HG02938 (cell line): ENCODE measurements around the gene SERPINE3.

ENCODE experiments used
- ATAC-seq: cut with Tn5 transposase; IDR thresholded peaks from one replicate; pipeline ENCODE4 v1.9.1; 2021; ENCODE audit warnings: mild to moderate bottlenecking, moderate library complexity; ENCODE audit not compliant: unreplicated experiment

Gene SERPINE3

DNA sequence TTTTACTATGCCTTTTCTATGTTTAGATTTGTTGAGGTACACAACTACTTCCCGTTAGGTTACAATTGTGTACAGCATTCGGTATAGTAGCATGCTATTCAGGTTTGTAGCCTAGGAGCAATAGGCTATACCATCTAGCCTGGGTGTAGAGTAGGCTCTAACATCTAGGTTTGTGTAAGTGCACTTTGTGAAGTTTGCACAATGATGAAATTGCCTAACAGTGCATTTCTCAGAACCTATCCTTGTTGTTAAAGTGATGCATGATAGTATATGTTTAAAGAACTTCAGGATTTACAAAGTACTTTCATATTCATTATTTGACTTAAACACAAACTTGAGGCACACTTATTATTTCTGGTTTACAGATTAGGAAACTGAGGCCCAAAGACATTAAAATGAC lies 11.5 kb upstream of the SERPINE3 start:
- ATAC-seq = no peak

DNA sequence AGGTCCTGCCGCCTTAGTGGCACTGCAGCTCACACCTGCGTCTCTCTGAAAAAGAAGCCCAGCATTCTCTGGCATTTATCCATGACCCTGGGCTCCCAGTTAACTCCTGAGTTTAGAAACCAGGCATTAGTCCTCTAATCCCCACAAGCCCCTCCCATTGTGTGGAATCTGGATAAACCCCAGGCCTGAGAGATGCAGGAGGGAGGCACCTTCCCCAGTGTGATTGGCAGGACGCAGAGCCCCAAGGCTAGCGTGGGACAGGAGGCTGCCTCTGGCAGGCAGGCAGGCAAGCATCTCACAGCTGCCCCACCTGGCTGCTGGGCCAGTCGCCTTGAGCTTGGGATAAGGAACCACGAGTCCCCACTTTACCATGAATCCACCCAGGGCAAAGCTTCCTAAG lies 11.0 kb upstream of the SERPINE3 start:
- no peak for ATAC-seq

DNA sequence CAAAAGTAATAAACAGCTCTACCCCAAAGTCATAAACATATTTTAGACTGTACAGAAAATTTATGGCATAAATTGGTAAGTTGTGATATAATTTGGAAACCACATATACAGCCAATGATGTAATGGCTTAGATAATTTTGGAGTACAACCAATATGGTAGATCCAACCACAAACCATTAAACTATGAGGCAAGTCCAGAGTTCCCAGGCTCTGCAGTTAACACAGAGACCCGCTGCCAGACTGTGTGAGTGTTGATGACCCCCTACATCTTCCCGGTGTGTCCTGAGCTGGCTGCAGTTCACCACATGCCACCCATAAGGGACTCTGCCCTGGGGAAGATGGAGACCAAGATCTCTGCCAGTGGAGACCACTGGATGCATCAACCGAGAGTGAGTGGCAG lies 9.9 kb upstream of the SERPINE3 start:
- no peak for ATAC-seq

DNA sequence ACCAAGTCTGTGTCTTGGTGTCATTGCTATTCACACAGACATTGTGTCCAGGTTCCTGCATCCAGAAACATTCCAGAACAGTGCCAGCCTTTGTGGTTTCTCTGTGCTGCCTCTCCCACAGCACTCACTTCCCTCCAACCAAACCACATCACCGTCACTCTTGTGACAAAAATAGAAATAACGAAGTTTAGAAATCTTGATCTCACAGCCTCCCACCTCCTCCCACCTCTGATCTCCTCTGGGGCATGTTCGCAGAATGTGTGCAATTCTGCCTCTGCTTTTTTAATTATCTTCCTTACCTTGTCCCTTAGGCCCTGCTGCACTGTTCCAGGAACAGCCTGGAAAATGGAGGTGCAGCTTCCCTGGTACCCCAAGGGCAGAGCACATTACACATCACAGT lies 8.7 kb upstream of the SERPINE3 start:
- ATAC-seq = peak; percentile 42

DNA sequence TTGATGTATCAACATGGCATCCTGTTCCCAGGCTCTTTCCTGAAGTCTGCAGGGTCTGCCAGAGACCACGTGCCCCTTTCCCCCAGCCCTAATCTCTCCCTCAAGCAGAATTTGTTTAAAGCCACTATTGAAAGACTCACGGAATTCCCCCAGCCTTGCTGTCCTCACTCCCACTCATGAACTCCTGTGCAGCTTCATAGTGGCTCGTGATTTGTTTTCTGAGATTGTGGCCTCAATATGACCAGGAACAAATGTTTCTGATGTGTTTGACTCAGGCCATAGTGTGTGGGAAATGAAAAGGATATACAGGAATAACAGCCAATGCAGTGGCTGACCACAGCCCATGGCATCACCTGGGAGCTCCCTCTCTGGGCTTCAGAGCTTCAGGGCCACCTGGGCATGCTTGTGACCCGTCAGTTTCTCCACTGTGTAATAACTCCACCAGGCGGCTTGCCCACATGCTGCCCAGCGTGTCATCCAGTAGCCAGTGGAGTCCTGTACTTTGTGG lies 8.1 kb upstream of the SERPINE3 start:
- ATAC-seq = peak; percentile 41

DNA sequence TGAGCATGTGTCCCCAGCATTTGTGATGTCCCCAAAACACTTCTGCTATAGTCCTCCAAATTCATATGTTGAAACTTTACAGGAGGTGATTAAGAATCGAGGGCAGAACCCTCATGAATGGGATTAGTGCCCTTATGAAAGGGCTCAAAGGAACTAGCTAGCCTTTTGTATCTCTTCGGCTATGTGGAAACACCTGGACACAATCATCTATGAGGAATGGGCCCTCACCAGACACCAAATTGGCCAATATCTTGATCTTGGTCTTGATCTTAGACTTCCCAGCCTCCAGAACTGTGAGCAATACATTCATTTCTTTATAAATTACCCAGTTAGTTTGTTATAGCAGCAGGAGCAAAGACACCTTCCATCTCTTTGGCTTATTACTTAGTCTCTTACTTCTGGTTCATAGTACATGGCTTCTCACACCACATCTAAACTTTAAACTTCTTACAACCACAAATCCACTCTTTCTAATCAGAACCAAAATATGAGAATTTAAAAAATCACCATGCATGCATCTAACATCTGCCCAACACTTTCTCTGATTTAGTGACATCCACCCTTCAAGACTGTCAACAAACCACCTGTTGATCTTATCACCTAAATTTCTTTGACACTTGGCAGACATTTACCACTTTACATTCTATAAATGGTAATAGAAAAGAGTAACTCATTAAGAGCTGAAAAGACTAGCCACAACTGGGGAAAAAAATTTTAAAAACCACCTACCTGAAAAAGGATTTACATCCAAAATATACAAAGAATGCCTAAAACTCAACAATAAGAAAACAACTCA lies 6.7 kb upstream of the SERPINE3 start:
- ATAC-seq = no peak

DNA sequence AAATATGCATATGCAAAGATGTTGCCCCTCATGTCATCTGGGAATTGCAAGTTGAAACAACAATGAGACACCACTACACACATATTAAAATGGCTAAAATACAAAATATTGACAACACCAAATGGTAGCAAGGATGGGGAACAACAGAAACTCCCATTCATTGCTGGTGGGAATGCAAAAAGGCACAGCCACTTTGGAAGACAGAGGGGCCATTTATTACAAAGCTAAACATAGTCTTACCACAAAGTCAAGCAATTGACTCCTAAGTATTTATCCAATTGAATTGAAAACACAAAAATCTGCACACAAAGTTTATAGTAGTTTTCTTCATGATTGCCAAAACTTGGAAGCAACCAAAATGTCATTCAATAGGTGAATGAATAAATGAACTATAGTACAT lies 6.1 kb upstream of the SERPINE3 start:
- ATAC-seq = no peak

DNA sequence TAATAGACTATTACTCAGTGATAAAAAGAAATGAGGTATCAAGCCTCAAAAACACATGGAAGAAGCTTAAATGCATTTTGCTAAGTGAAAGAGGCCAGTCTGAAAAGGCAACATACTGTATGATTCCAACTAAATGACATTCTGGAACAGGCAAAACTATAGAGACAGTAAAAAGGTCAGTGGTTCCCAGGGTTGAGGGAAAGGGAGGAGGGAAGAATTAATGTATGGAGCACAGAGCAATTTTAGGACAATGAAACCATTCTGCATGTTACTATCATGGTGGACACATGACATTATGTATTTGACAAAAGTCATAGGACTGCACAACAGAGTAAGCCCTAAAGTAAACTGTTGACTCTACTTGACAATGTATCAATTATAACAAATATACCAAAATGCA lies 5.7 kb upstream of the SERPINE3 start:
- no peak for ATAC-seq

DNA sequence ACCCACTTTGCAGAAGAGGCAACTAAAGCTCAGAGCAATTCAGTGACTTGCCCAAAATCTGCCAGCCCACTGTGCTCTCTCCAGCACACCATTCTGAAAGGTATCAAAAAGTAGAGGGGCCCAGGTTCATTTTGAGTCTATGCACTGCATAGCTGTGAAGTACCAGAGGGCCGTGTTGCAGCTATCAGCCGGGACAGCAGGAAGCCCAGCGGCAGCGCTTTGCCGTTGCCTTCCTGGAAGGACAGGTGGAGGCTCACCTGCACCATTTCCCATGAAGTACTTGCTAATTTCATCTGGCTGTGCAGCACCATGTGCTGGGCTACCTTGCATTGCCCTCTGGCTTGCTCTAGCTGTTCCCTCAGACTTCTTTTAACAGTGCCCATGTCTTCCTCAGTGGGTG lies 2.7 kb upstream of the SERPINE3 start:
- no peak for ATAC-seq

DNA sequence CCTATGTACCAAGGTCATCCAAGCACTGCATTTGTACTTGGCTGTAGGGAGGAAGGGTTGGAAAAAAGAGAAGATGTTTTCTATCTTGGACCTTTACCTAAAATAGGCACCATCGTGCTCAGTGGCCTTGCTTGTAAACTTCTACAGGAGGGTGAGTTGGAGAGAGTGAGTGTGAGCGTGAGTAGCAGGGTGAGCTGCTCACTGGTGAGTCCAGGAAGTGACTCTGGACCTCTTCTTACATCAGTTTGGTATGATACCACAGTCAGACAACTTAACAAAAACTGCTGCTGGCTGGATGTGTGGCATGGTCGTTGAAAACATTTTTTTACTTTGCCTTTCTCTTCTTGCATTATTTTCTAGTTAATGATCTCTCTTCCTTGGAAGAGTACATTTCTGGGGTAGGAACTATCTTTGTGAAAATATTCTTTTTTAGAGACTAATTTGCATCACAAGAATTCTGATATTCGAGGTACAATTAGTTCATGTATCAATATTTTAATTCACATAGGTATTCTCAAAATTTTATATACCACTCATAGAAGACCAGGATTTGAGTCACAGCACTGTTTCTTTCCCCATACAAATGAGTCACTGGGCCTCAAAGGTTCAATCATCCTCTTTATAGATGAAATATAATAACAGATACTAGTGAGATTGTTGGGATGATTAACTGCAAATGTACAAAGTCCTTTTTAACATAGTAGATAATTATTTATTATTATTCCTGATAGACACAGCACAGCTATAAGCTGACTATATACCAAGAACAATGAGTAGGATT lies 651 bp downstream of the SERPINE3 start:
- no peak for ATAC-seq

DNA sequence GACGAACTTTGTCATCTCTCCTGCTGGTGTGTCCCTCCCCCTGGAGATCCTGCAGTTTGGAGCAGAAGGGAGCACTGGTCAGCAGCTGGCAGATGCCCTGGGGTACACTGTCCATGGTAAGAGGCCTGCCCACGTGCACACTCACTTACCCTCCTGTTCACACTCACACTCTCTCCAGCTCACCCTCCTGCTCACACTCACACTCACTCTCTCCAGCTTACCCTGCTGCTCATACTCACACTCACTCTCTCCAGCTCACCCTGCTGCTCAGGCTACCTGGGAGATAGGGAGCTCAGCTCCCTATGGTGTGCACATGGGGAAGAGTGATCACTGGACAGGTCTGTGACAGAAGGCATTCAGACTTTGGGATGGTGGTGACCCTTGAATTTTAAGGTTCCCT lies 1.7 kb downstream of the SERPINE3 start:
- ATAC-seq = no peak

DNA sequence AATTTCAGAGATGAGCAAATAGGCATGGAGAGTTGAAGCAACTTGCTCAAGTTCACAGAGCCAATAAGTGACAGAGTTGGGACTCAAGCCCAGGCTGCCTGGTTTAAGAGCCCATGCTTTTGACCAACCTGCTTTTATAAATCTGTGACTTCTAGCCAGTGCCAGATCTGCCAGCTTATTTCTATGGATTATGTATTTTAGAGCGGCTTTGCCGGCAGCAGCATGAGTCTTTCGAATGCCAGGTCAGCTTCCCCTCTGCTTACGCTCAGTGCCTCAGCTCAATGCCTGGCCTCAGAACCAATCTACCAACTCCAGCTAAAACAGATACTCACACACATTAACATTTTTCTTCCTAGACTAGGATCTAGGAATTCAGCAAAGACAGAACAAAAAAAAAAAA lies 2.3 kb downstream of the SERPINE3 start:
- no peak for ATAC-seq

DNA sequence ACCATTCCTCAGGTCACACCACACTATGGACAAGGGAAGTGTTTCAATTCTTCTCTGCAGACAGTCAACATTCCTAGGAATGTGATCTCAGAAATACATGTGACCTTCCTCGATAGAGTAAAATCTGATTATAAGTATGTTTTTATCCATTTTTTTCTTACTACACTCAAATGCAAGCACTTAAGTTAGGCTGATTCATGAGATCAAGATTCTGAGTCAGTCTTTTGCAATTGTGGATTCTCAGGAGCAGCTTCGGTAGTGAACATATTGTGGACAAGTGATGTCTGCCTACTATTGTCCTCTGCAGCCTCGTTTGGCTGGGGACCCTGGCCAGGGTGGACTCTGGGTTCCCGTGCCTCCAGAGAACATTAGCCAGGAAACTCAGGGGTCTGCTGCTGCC lies 3.2 kb downstream of the SERPINE3 start:
- no peak for ATAC-seq

DNA sequence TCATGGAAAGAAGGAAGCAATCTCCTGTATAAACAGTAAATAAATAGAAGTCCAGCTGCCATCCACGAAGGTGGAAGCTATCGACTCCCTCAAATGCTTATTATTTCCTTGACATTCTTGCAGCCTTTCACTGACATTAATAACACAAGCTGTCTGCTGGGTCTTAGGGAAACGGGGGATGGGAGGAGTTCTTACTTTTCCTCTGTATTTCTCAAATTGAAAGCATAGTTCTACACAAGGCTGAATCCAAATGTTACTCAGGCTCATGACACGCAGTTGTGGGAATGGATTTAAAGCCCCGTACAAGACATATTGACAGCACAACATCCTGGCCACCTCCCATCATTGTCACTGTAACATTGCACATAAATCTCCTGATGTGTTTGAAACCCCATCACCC lies 4.0 kb downstream of the SERPINE3 start:
- no peak for ATAC-seq

DNA sequence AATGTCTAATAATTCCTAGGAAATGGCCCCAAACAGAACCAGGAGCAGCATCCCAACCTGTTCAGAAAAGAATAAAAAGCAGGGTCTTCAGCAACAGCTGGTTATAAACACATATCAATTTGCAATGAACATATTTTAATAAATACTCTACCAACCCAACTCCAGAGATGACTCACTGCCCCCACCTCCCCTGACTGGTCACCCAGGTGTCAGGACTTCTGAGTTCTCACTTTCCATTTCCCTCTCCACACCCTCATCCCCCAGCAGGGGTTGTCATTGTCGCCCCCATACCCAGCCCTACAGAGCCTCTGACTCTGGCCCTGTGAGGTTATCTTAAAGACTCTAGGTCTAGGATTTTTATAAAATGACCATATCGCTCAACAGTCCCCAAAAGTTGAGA lies 6.9 kb downstream of the SERPINE3 start:
- ATAC-seq = no peak

DNA sequence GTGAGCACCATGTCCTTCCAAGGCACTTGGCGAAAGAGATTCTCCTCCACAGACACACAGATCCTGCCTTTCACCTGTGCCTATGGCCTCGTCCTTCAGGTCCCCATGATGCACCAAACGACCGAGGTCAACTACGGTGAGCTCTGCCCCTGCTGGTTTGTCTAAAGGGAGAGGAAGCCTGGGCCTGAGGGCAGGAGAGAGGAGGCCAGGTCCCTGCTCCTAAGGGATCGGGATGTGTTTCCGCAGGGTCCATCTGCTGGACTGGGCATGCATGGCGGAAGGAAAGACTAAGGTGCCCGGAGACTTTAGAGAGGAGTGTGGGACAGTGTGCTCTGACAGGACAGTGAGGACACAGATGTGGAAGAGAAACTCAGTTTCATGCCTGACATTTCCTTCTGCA lies 7.6 kb downstream of the SERPINE3 start:
- no peak for ATAC-seq

DNA sequence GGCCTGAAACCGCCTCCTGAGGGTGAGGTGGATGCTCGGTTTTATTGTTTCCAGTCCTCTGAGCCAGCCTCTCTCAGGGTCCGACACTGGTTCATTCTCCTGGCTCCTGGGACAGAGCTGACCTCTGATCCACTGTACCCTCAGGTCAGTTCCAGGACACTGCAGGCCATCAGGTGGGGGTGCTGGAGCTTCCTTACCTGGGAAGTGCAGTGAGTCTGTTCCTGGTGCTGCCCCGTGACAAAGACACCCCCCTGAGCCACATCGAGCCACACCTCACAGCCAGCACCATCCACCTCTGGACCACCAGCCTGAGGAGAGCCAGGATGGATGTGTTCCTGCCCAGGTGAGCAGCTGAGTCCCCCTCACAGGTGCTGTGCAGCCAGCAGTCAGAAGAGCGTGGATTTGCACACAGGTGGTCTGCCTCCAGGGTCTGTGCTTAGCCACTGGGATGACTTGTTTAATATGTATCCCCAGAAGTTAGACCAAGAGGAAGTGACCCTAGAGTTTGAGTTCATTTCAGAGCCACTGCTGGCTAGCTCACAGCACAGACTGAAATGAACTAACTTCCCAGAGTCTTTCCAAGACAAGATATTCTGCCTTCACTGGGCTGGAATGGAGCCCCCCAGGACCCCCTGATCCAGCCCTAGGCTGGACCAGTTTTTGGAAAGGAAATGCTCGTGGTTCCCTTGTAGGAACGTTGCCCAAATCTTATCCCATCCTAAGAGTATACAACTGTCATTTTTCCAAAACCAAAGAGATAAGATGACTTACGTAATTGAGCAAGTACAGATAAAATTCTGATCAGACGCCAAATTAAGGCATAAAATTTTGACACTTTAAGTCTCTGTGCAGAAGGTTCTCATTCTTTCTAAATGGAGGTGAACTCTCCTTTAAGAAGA lies 8.8 kb downstream of the SERPINE3 start:
- no peak for ATAC-seq

DNA sequence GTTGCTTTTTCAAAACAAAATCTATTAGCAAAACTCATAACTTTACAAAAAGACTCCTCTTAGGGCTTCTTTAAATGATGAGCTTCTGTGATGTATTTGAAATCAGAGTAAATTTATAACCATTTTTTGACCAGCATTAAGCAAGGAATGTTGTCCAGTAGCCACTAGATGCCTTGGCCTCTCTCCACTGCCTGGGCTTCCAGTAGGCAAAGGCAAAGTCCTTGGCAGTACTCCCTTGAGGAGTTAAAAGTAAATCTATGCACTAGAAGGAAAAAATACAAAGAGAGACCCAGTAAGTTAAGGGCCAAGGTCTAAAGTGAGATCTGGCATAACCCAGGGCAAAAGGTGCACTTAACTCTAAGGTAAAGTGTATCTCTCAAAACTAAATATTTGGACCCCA lies 9.5 kb downstream of the SERPINE3 start:
- no peak for ATAC-seq

DNA sequence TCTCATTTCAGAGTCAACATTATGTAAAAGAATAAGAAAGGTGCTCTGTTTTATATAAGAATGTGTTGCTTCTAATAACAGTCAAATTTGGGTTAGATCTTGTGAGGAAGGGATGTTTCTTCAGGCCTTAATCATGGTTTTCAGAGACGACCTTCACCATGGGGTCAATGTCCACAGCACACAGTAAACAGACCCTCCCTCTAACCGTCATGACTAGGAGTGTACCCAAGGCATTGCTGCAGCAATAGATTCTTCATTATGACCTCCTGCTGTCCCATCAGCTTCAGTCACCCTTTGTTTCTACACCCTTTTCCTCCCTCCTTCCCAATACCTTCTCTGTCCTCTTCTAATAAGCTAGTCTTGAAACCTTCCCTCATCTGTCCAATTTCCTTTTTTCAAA lies 15.7 kb downstream of the SERPINE3 start:
- no peak for ATAC-seq

DNA sequence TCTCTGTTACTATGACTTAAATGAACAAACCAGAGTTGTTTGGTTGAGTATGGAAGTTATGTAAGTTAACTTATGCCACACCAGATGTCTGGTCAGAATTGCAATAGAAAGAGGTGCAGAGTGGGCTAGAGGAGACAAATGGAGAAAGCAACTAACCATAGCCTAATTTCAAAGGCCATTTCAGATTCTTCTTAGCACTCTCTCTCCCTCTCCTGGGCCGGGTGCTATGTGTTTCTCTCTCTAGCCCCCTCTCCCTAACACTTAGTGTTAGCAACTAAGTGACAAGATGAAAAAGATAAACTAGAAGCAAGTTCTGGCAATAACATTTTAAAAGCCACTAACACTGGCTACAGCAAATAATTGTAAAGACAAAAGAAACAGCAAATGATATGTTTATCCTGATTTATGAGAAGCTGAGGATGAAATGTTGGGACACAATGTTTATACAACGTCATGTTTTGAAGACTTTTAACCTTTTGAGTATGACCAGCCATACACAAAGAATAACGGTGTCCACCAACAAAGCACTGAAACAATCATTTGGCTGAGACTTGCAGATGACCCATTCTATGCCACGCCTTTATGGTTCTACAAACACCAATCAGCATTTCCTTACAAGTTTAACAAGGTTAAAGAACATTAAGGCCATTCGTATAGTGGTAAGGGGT lies 18.6 kb downstream of the SERPINE3 start:
- no peak for ATAC-seq

DNA sequence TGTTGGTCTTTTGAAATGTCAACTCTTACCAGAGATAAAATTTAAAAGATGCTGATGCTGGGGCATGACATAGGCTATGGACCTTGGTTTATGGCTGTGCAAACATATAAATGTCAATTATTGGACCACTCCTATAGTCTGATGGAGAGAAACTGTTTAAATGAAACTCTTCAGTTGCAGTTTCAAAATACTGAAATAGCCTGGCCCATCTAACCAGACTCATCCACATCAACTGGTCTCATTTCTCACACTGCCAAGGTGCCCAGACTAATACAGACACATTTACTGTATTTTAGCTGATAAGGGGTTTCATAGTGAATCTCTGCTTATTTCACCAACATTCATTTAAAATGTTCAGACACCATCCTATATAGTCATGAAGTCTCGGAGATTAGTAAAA lies 19.9 kb downstream of the SERPINE3 start:
- no peak for ATAC-seq
